GM12874 (cell line): ENCODE data around the gene TWIST1.

Experiments used
- CTCF ChIP-seq: IDR thresholded peaks from 2 replicates; pipeline ENCODE4 v1.5.1; 2011; ENCODE audit warnings: low read depth, mild to moderate bottlenecking, control low read depth, low read length, moderate library complexity; ENCODE audit not compliant: insufficient read depth

TWIST1 gene

DNA sequence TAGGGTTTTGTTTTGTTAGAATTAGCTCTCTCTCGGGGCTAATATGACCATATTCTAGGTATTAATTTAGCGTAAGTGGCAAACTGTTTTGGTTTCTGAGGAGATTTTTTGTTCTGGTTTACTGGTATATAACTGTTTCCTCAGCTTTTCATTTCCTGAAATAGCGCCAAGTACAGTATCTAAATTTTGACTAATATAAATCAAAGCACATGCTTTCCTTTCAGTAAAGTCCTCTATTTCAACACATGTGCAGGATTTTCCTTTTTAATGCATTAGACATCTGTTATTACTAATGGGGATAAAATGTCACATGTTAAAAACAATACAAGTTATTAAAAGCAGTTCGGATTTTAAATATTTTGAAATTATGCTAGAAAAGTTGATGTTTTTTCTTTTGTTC lies 16.4 kb upstream of the TWIST1 start:
- TF ChIP-seq CTCF = no peak

DNA sequence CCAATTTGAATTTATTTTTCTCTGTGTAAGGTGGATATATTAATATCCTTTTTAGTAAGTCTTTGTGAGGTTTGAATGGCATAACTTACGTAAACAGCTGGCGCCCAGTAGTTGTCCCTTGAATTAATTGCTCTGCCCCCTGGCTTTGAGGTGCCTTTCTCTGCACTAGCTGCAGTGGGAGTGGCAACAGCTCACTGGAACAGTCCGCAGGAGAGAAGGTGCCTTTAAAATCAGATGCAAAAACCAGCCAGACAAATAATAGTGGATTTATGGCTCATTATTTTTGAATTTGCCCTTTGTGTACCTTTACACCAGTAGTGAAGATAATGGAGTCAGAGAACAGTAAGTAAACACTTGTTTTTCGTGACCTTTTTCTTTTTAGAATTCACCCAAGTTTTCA lies 16.0 kb upstream of the TWIST1 start:
- no peak for TF ChIP-seq CTCF

- no peak for TF ChIP-seq CTCF
Measured at GRCh38 chr7:19128856-19129255, 11.4 kb upstream of the TWIST1 start.

DNA sequence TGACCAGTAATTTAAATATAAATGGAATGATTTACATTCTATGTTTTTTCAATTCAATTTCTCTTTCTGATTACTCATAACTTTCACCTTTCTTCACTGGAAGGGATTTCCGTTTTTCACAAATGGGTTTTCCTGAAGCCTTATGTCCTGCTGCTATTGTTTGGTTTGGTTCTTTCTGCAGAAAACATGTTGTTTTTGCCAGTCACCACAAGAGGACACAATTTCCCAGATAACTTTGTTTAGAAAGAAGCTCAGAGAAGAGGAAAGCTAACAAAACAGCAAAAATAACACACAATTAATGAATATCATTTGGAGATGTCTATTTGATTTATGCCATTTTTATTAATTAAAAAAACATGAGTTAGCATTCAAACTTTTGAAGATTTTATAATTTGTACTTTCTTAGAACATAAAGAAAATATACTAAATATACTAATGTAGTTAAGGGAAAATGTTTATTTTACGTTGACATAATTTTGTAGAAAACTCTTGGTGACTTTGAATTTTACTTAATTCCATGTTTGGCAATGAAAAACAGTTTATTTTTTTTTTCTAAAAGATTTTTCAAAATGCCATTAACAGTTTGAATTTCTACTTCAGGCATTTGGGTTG lies 4.6 kb upstream of the TWIST1 start:
- TF ChIP-seq CTCF = peak; percentile 47; the same call in 1 of the 2 replicates

DNA sequence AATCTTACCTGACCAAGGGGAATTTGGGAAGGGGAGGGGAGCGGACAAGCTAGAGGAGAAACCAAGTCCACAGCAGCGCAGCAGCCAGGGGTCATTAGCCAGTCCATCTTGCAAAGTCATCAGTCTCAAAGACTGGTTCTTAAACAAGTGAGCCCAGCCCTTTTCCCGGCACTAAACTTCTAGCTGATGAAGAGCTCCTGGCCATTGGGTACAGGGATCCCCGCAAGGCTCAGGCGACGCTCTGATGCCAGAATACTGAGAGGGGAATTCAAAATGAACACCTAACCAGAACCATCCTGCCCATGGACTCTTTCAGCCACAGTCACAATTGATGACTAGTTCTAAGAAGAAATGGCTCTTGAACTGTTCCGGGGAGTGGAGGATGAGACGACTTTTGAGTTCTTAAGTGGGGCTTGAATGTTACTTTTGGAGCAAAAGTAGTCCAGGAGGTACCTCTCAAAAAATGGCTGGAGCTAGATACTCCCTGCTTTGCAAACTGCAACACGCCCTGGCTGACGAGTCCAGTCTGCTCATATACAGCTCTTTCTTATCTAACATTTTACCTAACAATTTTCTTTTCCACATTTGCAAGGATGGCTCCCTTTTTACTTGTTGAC lies 2.5 kb upstream of the TWIST1 start:
- no peak for TF ChIP-seq CTCF

DNA sequence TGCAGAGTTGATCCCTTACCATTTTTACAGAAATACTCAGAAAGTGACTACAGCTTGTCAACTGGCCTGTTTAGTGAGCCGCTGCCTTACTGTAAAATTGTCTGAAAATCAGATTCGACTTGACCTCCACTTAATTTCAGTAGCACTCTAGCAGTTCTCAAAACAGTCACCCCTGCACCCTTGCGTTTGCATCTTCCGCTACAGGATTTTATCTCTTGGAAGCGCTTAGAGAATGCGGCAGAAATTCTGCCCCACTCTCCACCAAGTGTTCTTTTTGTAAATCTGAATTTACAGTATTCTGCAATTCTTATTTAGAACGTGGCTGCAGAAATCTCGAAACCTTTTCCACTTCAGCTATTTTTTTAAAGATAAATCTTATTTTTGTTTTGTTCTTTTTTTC lies 1.9 kb upstream of the TWIST1 start:
- TF ChIP-seq CTCF = no peak

- TF ChIP-seq CTCF = no peak
Measured at GRCh38 chr7:19118636-19119371, 1.4 kb upstream of the TWIST1 start.
